KMS-11 (cell line): ENCODE data around the gene ELAVL4.

Experiments used
- H2AFZ ChIP-seq: fragments of 200-600 bp; sonication (generic); 2 replicates; pipeline ENCODE4 v1.6.1; 2016; ENCODE audit warnings: antibody characterized with exemption, mixed run types, low read depth
- H3K27ac ChIP-seq: fragments of 200-600 bp; sonication (generic); 2 replicates; pipeline ENCODE4 v1.6.1; 2016; ENCODE audit warnings: mild to moderate bottlenecking, mixed run types
- H3K27me3 ChIP-seq: fragments of 200-600 bp; sonication (generic); 2 replicates; pipeline ENCODE4 v1.6.1; 2017; ENCODE audit warnings: mild to moderate bottlenecking, low read depth, mixed run types, moderate library complexity; ENCODE audit not compliant: insufficient read depth
- H3K36me3 ChIP-seq: fragments of 200-600 bp; sonication (generic); 2 replicates; pipeline ENCODE4 v1.6.1; 2017; ENCODE audit warnings: mild to moderate bottlenecking, mixed run types; ENCODE audit not compliant: insufficient read depth
- H3K4me1 ChIP-seq: fragments of 200-600 bp; sonication (generic); 2 replicates; pipeline ENCODE4 v1.6.1; 2016; ENCODE audit warnings: mild to moderate bottlenecking, low read depth, mixed run types; ENCODE audit not compliant: poor library complexity, severe bottlenecking
- H3K4me2 ChIP-seq: fragments of 200-600 bp; sonication (generic); 2 replicates; pipeline ENCODE4 v1.7.0; 2016; ENCODE audit warnings: mild to moderate bottlenecking, mixed run types
- H3K4me3 ChIP-seq: fragments of 200-600 bp; sonication (generic); IDR thresholded peaks from 2 replicates; pipeline ENCODE4 v1.6.1; 2017; ENCODE audit warnings: low read depth, low read length, mixed read lengths; ENCODE audit not compliant: insufficient read depth
- H3K79me2 ChIP-seq: fragments of 200-600 bp; sonication (generic); 2 replicates; pipeline ENCODE4 v1.6.1; 2016; ENCODE audit warnings: low read depth, mixed run types; ENCODE audit not compliant: insufficient read depth
- H3K9ac ChIP-seq: fragments of 200-600 bp; sonication (generic); 2 replicates; pipeline ENCODE4 v1.6.1; 2016; ENCODE audit warnings: mild to moderate bottlenecking, mixed run types
- H4K20me1 ChIP-seq: fragments of 200-600 bp; sonication (generic); 2 replicates; pipeline ENCODE4 v1.6.1; 2016; ENCODE audit warnings: mild to moderate bottlenecking, mixed run types; ENCODE audit not compliant: insufficient read depth
- CTCF ChIP-seq: fragments of 200-600 bp; sonication (generic); conservative IDR thresholded peaks from 2 replicates; pipeline ENCODE4 v1.6.1; 2017; ENCODE audit warnings: low read depth, mild to moderate bottlenecking, antibody characterized with exemption, low read length, moderate library complexity, mixed read lengths

Gene ELAVL4

DNA sequence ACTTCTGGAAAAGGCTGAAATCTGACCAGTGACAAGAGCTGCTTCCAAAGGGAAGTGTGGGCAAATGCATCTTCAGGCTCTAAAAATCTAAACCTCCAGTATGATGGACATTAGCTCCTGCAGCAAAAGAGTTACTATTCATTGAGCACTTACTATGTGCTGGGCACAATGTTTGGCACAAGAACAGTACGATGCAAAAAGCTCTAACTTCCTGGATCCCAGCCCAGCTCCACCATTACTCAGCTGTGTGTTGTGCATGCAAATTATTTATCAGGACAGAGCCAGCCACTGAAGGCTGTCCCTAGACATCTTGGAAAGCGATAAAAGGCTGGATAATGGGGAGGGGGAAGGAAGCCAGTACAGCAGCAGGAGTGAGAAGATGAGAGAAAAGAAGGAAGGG lies 143.5 kb downstream of the ELAVL4 start:
- Histone ChIP-seq H3K4me2 (no peak overlapping the region), H3K4me3 (no peak overlapping the region), H3K79me2 (no peaks in the 10 kb centered on the region), H3K4me1 (no peaks in the 10 kb centered on the region), H3K27ac (no peak overlapping the region), H4K20me1 (no peaks in the 10 kb centered on the region), H3K9ac (no peak overlapping the region), H2AFZ (no peak overlapping the region), H3K27me3 (no peaks in the 10 kb centered on the region), H3K36me3 (no peaks in the 10 kb centered on the region)
- TF ChIP-seq CTCF = no peak
